Measurements from ENCODE around the gene HBG1. TPM values are rescaled to one million over a fixed set of nuclear protein-coding genes. Genes with fewer than 3 reads are reported as not detected.

The HBG1 gene
- total RNA-seq, 2 donors from 2014 or later, result not detected

GRCh38 chr11:5230266-5230665, 19.4 kb downstream of the HBG1 start:
- H3K27ac ChIP-seq, result no peak overlapping the region
- H3K4me3 ChIP-seq, result no peak overlapping the region
- no peak for TF ChIP-seq CTCF (IDR thresholded peaks at IDR 0.05)
- no peak for DNase-seq (ENCODE audit: low spot score)
- H3K9me3 ChIP-seq, result no peaks in the 10 kb centered on the region
- no peaks in the 10 kb centered on the region for H3K4me1 ChIP-seq
- no peaks in the 10 kb centered on the region for H3K27me3 ChIP-seq
- no peaks in the 10 kb centered on the region for H3K36me3 ChIP-seq

GRCh38 chr11:5229796-5230195, 19.9 kb downstream of the HBG1 start:
- no peaks in the 10 kb centered on the region for H3K4me1 ChIP-seq
- H3K27ac ChIP-seq, result no peak overlapping the region
- no peaks in the 10 kb centered on the region for H3K9me3 ChIP-seq
- no peak overlapping the region for H3K4me3 ChIP-seq
- TF ChIP-seq CTCF (IDR thresholded peaks at IDR 0.05), result no peak
- no peaks in the 10 kb centered on the region for H3K27me3 ChIP-seq
- no peaks in the 10 kb centered on the region for H3K36me3 ChIP-seq
- DNase-seq (ENCODE audit: low spot score), result no peak

GRCh38 chr11:5229356-5229755, 20.3 kb downstream of the HBG1 start:
- Histone ChIP-seq H3K36me3 (no peaks in the 10 kb centered on the region), H3K9me3 (no peaks in the 10 kb centered on the region), H3K27ac (no peak overlapping the region), H3K27me3 (no peaks in the 10 kb centered on the region), H3K4me3 (no peak overlapping the region), H3K4me1 (no peaks in the 10 kb centered on the region)
- DNase-seq (ENCODE audit: low spot score), result no peak
- TF ChIP-seq CTCF (IDR thresholded peaks at IDR 0.05), result no peak

GRCh38 chr11:5228124-5228523, 21.5 kb downstream of the HBG1 start:
- Histone ChIP-seq H3K36me3 (no peaks in the 10 kb centered on the region), H3K9me3 (no peaks in the 10 kb centered on the region), H3K4me3 (no peak overlapping the region), H3K27me3 (no peaks in the 10 kb centered on the region), H3K4me1 (no peaks in the 10 kb centered on the region), H3K27ac (no peak overlapping the region)
- DNase-seq (ENCODE audit: low spot score), result no peak
- no peak for TF ChIP-seq CTCF (IDR thresholded peaks at IDR 0.05)

- H3K27me3 ChIP-seq, result no peaks in the 10 kb centered on the region
- no peak for TF ChIP-seq CTCF (IDR thresholded peaks at IDR 0.05)
- no peaks in the 10 kb centered on the region for H3K4me1 ChIP-seq
- H3K4me3 ChIP-seq, result no peak overlapping the region
- no peak for DNase-seq (ENCODE audit: low spot score)
- H3K27ac ChIP-seq, result no peak overlapping the region
- no peaks in the 10 kb centered on the region for H3K9me3 ChIP-seq
- H3K36me3 ChIP-seq, result no peaks in the 10 kb centered on the region
These were observed 22.0 kb downstream of the HBG1 start for GRCh38 chr11:5227681-5228080.

- TF ChIP-seq CTCF (IDR thresholded peaks at IDR 0.05), result no peak
- Histone ChIP-seq H3K9me3 (no peaks in the 10 kb centered on the region), H3K27ac (no peak within 1 kb of the TSS), H3K4me3 (no peak within 1 kb of the TSS), H3K36me3 (no peaks in the 10 kb centered on the region), H3K27me3 (no peaks in the 10 kb centered on the region), H3K4me1 (no peaks in the 10 kb centered on the region)
- DNase-seq (ENCODE audit: low spot score), result no peak
These were observed 22.8 kb downstream of the HBG1 start, which contains the start of gene HBB for GRCh38 chr11:5226732-5227310. Gene HBB (minus strand): TSS chr11:5227071. CDS start chr11:5227021, 50 bp downstream.

All from right atrium auricular region (tissue), 2 donors.